ENCODE measurements around the gene PACRG.

Gene PACRG

DNA sequence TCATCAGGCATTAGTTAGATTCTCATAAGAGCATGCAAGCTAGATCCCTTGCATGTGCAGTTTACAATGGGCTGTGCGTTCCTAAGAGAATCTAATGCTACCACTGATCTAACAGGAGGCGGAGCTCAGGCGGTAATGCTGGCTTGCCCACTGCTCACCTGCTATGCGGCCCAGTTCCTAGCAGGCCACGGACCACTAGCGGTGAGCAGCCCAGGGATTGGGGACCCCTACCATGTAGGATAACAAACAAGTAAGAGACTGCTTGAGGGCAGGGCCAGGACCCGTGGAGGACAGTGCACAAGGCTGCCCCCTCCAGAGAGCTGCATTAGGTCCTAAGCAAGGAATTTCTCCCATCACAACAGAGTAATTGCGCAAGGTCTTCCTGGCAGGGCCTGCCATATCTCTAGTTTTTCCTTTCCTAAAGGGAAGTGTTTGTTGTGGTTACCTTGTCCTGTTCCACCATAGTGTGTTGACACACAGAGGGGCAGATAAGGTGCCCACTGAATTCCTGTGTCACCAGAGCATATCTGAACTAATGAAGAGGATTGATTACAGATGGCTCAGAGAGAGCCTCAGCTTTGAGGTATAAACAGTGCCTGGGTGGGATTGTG is 58.0 kb downstream of the PACRG start:
- no peak for DNase-seq

DNA sequence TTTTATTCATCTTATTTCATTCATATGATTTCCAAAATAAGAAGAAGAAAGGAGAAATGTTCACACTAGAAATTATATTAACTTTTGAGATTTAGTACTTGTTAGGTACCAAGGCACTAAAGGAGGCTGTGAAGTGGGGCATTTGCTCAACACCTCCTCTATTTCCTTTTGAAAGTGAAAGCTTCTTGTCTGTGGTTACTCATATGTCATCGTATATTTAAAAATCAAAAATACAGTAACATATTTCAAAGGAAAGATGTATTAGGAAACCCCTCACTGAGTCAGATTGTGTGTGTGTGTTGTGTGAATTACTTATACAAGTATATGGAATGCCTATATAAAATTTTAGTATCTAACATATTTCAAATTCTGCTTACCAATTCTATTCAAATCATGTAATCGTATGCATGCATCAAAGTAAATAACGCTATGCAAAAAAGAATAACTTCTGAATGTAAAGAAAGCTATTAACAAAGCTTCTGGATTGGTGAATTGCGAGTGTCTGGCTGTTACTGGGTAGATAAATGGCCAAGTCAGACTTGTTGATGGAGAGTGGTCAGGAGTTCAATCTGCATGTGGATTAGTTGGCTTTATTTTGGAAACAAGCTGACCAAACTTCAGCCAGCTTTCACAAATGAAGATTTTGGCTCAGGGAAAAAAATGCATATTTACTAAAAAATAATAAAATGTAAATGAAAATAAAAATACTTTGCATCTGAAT is 70.9 kb downstream of the PACRG start:
- no peak for DNase-seq

DNA sequence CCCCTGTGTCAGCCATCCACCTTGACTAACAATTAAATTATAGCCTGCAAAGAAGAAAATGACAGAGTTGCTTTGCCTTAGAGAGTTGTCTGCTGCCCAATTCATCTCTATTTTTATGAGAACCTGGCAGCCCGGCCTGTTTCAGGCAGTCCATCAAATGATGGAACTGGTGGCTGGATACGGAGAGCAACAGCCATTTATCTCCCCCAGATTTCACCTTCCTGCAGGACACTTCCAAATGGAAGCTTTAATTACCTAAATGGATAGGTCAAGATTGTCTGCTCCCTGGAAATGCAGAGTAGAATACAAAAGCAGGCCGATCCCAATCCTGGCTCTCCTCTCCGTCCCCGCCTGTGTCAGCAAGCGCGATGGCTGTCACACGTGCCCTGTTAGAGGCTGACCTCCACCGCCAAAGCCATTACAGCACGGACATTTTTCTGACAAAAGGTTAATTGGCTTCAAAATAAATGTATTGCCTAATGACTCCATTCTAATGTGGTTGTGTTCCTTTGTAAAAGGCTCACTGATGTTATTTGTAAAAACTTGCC is 86.7 kb downstream of the PACRG start:
- no peak for DNase-seq

DNA sequence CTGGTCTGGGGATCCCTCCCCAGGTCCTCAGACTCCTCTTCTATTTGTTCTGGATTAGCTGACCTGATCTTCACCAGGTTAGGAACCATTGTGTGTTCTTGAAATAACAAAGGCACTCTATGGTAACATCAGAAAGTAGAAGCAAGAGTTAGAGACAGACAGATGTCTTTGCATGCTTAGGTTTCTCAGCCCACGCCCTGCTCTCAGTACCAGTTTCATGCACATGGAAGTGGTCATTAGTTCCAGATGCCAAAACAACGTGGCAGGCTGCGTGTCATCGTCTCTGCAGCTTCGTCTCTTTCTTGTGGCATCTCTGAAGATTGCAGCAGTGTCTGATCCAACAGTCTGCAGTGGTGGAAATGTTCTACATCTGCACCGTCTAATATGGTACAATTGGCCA is 89.4 kb downstream of the PACRG start:
- DNase-seq = no peak

DNA sequence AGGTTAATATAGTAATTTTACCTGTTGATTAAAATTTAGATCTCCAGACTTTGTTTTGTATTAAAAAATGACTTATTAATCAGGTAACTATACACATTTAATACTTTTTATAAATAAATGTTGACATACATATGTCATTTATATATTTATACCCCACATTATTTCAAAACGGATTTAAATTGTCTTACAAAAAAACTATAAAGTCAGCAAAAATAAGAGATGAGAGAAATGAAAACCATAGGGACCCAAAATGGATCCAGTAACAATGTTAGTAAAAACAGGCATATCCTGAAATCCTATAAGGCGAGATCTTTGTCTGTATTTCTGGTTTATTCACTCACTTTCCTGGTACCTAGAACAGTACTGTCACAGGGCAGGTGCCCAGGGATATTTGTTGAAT is 91.5 kb downstream of the PACRG start:
- no peak for DNase-seq

DNA sequence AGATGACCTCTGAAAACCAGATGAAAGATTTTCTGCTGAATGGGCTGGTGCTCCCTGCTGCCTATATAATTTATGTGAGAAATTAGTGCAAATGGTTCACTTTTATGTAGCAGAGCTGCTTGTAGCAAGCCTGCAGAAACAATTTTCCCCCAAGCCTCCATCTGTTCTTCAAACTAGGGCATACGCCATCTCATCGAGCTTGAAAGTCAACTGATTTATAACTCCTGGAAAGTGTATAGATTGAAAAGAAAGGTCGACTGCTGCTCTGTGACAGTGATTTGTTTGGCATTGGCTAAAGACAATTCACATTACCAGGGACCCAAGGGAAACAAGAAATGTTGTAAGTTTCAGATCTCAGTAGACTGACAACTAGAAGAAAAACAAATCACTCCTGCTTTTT is 93.3 kb downstream of the PACRG start:
- DNase-seq = no peak

DNA sequence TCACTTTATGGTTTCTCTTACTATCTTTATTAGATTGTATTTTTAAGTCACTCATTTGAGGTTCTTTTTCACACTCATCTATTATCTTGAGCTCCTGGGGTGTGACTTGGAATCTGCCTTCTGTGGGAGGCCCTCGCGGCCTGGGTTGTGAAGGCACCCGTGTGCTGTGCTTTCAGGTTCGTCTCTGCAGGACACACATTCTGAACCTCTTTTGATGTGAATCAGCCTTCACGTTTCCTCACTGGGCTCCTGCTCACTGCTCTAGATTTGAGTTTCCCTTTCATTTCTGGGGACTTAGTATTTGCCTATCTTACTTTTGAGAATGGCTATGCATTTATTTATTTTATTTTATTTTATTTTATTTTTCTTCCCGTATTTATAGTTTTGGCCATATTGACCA is 97.8 kb downstream of the PACRG start:
- DNase-seq = no peak

DNA sequence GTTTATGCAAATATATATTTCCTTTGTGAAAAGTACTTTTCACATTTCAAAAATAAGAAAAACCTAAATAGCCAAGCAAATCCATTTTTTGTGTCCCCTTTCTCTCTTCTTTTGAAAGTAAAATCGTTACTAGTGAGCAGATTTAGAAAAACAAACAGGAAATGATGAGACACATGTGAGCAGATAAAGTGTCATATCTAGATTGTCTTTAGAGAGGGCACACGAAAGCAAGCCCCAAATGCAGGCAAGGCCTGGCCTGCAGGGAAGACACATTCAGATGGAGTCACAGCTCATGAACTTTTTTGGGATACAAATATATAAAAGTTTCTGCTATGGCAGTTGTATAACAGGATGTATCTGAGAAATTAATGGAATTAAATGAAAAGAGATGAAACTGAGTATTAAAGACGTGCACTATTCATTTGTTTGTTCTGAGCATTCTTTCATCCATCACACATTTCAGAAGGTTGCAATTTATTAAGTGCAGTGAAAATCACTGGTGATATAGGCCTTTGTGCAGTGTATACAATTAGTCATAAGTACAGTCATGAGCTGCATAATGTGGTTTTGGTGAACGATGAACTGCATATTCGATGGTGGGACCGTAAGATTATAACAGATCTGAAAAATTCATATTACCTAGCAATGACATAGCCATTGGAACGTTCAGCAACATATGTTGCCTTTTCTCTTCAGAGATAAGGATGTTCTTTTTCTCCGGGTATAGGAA is 101.4 kb downstream of the PACRG start:
- DNase-seq = no peak

DNA sequence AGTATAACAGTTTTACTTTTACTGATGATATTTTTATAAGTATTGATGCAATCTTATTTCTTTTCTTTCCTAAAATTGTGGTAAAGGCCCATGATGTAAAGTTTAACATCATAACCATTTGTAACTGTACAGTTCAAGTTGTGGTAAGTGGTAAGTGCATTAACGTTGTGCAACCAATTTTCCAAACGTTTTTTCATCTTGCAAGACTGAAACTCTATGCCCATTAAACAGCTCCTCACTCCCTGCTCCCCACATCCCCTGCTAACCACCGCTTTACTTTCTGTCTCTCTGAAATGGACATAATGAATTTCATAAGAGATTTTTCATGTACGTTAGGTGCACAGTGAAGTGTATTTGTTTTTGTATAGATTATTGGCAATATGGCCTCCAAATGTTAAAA is 106.0 kb downstream of the PACRG start:
- no peak for DNase-seq

DNA sequence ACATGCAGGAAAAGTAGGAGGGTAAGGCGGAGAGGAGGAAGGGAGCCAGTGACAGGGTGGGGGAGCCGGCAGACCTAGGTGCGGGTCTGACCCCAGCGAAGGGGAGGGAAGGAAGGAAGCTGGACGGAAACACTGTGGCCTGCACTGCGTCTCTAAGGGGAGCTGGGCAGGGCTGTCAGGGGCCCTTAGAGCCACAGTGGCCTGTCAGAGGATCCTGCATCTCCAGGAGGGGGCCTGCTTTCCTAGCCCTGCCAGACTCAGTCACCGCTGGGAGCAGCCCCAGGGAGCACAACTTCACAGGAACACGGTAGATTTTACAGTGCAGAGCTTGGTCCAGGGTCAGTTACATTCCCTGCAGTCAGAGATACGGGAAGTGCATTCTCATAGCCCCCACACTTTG is 118.2 kb downstream of the PACRG start:
- DNase-seq = no peak

DNA sequence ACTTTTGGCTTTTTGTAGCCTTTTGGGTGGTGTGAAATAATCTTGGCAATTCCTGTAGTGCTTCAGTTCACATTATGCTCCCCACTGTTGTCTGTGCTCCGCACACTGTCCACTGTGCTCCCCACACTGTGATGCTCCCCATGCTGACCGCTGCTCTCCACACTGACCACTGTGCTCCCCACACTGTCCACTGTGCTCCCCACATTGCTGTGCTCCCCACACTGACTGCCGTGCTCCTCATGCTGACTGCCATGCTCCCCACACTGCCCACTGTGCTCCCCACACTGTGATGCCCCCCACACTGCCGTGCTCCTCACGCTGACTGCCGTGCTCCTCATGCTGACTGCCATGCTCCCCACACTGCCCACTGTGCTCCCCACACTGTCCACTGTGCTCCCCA is 118.9 kb downstream of the PACRG start:
- DNase-seq = no peak

DNA sequence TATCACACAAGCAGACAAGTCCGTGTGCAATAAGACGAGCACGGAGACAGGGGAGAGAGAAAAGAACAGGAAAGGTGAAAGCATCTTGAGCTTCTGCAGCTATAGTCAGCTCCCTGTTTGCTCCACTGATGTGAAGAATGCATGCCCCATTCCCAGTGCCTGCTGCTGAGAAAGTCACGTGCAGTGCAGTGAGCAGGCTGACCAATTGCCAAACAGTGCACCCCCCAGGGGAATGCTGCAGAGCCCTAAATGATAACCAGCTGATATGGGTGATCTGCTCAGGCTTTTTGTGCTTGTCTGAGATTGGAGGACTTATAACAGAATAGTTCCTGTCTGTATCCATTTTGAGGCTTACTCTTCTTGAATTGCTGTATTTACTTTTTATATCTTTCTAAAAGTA is 121.5 kb downstream of the PACRG start:
- DNase-seq = no peak

DNA sequence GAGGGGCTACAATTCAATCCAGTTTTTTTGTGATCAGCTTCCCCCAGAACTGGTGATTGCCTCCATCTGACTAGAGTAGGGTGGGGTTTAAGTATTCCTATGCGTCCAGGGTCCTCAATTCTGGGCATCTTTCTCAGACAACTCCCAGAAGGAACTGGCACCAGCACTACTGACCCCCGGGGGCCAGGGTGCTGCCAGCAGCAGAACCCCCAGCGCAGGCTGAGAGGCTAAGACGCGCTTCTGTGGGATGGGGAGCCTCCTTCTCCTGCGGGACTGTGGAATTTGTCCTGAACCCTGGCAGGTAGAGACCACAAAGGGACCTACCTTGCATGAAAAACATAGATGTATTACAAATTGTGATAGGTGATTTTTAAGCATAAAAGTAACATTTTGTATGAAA is 124.4 kb downstream of the PACRG start:
- DNase-seq = no peak

DNA sequence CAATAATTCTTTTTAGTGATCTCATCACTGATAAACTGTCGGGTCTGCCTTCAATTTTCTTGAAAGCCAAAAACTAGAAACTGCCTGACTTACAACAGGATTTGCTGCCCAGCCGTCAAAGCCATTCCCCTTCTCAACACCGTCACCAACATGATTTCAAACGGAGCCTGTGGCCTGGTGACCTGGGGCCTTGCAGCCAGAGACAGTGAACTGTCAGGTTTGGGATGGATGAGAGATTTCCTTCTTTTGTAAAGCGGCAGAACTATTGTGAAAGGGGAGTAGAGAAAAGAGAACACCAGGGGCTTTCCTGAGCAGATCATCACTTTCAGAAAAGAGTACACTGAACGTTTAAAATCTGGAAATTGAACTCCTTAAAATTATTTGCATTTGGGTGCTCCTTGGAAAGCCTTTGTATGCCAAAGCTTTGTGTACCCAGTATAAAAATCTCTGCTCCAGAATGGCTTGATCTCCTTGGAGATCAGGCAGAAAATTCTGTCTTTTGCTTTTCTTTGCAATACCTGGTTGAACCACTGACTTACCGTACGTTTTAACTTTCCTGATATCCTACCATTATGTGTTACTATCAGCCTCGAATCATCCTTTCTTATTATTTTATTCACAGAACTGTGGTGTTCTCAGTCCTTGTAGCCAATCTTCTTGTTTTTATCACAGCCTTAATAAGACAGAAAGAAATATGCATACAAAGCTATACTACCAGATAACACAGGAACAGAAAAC is 125.2 kb downstream of the PACRG start:
- no peak for DNase-seq

DNA sequence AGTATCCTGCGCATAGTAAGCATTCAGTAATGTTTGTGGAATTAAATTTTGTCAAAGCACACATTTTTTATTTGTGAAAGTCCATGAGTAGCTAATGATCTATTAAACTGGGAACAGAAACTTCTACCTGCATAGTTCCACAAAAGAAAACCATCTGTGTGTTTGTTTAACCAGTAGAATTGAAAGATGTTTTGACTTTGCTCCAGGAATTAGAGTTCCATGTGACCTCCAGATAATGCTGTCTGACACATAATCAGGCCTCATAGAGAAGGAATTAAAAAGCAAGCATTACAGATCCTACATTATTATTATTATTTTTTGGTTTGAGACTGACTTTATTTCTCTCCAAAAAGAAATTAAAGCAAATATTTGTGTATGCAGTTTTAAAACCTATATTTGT is 126.5 kb downstream of the PACRG start:
- DNase-seq = no peak

DNA sequence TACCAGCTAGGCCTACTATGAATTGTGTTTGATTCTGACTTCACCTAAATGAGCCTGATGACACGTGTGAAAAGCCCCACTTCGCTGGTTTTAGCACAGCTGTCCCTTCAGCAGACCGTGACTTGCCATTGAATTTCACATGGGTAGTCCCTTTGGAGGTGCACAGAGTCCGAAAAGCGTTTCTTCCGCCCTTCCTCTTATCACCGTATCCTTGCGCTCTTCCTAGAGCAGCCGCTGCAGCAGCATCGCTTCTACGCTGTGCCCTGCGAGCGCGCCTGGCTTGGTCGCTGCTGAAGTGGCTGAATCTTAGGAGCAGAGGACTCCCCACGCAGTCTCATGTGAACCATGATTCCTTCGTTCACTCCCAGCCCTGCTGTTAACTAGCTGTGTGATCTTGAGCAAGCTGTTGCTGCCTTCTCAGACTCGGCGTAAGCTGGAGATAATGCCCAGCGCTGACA is 127.0 kb downstream of the PACRG start:
- DNase-seq = no peak

DNA sequence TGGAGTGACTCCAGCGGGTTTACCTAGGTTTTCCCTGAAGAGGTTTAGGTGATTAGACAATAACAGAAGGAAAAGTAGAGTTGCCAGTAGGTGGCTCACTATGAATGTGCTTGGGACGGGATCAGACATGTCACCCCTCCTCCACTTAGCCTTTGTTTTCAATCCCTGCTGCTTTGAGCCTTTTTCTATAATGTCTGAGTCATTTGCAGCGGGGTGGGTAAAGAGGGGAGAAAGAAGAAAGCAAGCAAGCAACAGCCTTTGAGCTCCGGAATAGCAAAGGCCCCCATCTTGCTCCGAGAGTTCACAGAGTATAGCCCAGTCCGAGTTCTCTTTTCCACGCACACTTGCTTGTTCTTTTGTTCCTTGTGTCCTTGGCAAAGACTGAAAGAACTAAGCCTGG is 129.1 kb downstream of the PACRG start:
- no peak for DNase-seq

DNA sequence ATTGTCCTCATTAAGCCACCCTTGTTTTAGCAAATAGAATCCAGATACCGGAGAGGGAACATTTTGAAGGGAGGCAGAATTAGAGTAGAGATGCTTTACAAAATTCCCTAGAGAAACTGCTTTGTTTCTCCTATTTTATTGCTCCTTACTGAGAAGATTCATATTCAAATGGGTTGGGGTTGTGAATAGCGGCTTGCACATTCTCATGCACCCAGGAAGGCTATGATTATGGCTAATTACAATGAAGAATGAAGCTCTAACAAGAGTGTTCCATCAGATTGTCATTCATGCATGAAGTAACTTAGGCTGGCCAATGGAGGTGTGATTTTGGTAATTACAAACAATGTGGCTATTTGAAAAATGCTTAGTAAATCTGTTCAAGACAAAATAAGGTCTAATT is 129.6 kb downstream of the PACRG start:
- DNase-seq = no peak

DNA sequence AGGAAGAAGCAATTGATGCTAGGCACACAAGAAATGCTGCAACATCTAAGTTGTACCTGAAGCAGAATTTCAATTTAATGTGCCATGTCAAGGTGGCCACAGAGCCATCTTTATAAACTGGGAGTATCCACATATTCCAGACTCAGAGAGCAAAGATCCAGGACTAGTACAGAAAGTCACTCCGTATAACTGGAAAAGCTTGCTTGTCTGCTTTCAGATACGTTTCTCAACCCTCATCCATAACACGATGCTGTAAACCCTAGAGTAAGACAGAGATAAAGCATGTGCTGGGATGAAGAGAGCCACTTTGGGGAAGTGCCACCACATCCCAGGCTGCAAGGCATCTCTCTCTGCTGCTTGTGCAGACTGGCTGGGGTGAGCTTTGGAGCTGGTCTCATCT is 134.7 kb downstream of the PACRG start:
- no peak for DNase-seq

DNA sequence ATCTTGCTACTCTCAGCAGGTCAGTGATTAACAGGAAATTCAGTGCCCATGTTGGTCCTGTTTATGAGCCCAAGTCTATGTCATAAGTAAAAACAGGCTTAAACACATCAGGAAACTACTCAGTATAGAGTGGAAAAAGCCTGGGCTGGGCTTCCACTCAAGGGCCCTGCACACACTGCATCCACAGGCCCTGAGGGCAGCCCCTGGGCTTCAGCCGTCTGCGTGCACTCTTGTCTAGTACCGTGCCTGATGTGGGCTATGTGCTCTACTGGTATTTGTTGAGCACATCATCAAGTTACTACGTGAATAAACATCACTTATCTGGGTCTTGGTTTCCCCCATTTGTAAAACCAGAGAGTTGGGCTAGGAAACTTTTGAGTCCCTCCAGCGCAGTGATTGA is 135.2 kb downstream of the PACRG start:
- no peak for DNase-seq

DNA sequence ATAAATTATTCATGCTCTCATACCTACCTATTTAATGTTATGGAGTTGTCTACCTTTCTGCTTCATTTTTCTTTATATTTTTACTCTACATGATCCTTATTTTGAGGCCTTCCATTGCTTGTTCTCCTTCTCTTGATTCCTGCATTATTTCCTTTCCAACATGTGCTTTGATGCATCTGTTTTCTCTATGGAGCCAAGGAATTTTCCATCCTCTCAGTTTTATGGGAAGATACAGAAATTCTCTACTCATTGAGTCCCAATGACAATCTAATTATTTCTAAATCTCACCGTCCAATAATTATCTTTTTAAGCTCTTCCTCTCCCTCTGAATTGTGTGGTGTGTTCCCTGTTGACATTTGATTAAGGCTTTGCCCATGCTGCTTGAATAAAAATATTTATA is 136.0 kb downstream of the PACRG start:
- no peak for DNase-seq

DNA sequence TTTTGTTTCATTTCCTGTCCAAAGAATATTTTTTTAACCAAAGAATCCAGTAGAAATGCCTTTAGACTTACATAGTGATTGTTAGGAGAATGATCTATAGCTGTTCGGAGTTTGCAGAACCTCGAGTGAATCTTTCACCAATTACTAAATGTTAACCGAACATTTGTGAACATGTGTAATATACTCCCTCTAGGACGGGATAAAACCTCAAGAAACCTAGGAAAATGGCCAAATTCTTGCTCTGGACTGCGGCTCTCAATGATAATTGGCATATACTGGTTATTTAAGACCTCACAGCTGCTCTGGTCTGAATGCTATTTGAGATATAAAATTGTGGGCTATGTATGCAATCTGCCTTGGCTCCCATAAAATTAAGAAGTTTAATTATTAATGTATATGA is 137.1 kb downstream of the PACRG start:
- DNase-seq = no peak

DNA sequence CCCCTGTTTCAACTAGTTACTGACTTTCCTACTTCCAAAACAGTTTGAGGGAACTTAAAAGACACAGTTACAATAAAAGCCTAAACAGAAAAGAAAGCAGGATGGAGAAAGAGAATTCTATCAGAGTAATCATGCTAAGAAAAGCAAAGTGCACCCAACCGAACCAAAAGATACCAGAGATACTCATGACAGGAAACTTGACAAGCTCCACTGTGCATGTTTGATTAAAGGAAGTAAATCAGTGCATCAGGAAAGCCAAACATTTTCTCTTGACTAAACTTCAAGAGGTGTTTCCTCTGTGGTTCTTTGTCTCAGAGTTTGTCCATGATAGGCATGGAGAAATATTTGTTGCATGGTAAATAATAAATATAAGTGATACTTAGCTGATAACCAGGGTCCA is 138.9 kb downstream of the PACRG start:
- no peak for DNase-seq

Measured in activated effector memory CD4-positive, alpha-beta T cell treated with anti-CD3 and anti-CD28 coated beads, Interleukin-2, amount 50 U/mL, for 16 hours (primary cell).